ENCODE data around the gene GNAS. TPM values are rescaled to one million over a fixed set of nuclear protein-coding genes. Genes with fewer than 3 reads are reported as not detected.

GNAS gene
- total RNA-seq, 2 donors from 2014 or later, result 1,032 to 1,202 TPM

GRCh38 chr20:58810879-58811250, 41.7 kb upstream of the GNAS start:
- Histone ChIP-seq H3K4me1 (no peaks in the 10 kb centered on the region), H3K27me3 (no peaks in the 10 kb centered on the region)

GRCh38 chr20:58811334-58811733, 41.2 kb upstream of the GNAS start:
- no peaks in the 10 kb centered on the region for H3K27me3 ChIP-seq
- DNase-seq (ENCODE audit: low spot score), result no peak

More at GRCh38 chr20:58810879-58811250, 41.7 kb upstream of the GNAS start:
- no peaks in the 10 kb centered on the region for H3K36me3 ChIP-seq
- TF ChIP-seq CTCF (IDR thresholded peaks at IDR 0.05), result no peak
- H3K9me3 ChIP-seq, result no peaks in the 10 kb centered on the region
- H3K27ac ChIP-seq, result no peak overlapping the region
- no peak for DNase-seq (ENCODE audit: low spot score)
- no peak overlapping the region for H3K4me3 ChIP-seq

GRCh38 chr20:58813369-58813768, 39.1 kb upstream of the GNAS start:
- Histone ChIP-seq H3K4me1 (no peaks in the 10 kb centered on the region), H3K9me3 (no peaks in the 10 kb centered on the region), H3K27me3 (no peaks in the 10 kb centered on the region), H3K27ac (no peak overlapping the region), H3K36me3 (no peaks in the 10 kb centered on the region), H3K4me3 (no peak overlapping the region)
- DNase-seq (ENCODE audit: low spot score), result no peak
- TF ChIP-seq CTCF (IDR thresholded peaks at IDR 0.05), result no peak

More at GRCh38 chr20:58811334-58811733, 41.2 kb upstream of the GNAS start:
- H3K4me3 ChIP-seq, result no peak overlapping the region
- H3K27ac ChIP-seq, result no peak overlapping the region
- no peak for TF ChIP-seq CTCF (IDR thresholded peaks at IDR 0.05)
- H3K4me1 ChIP-seq, result no peaks in the 10 kb centered on the region
- no peaks in the 10 kb centered on the region for H3K36me3 ChIP-seq
- no peaks in the 10 kb centered on the region for H3K9me3 ChIP-seq

DNA sequence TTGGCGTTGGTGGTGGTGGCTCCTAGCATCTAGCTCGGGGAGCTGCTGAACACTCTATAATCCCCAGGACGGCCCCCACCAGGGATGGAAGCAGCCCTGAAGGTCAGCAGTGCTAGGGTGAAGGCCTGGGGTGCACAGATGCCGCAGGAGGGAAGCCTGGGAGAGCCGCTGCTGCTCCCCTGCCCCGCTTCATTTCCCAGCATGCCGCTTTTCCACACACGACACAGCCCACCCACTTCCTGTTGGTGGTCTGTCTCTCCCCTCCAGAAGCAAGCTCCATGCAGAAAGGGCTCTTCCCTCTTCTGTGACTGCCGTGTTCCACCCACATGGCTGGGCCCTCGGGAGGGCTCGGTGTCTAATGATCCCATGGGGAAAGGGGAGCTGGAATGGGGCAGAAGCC, 37.1 kb upstream of the GNAS start:
- TF ChIP-seq CTCF (IDR thresholded peaks at IDR 0.05), result no peak

GRCh38 chr20:58816051-58816450, 36.5 kb upstream of the GNAS start:
- Histone ChIP-seq H3K9me3 (no peaks in the 10 kb centered on the region), H3K4me1 (no peaks in the 10 kb centered on the region), H3K4me3 (no peak overlapping the region), H3K36me3 (no peaks in the 10 kb centered on the region), H3K27ac (no peak overlapping the region), H3K27me3 (no peaks in the 10 kb centered on the region)
- no peak for TF ChIP-seq CTCF (IDR thresholded peaks at IDR 0.05)
- no peak for DNase-seq (ENCODE audit: low spot score)

More for the DNA sequence above, 37.1 kb upstream of the GNAS start:
- Histone ChIP-seq H3K27me3 (no peaks in the 10 kb centered on the region), H3K4me1 (no peaks in the 10 kb centered on the region), H3K27ac (no peak overlapping the region), H3K9me3 (no peaks in the 10 kb centered on the region), H3K36me3 (no peaks in the 10 kb centered on the region), H3K4me3 (no peak overlapping the region)
- no peak for DNase-seq (ENCODE audit: low spot score)

DNA sequence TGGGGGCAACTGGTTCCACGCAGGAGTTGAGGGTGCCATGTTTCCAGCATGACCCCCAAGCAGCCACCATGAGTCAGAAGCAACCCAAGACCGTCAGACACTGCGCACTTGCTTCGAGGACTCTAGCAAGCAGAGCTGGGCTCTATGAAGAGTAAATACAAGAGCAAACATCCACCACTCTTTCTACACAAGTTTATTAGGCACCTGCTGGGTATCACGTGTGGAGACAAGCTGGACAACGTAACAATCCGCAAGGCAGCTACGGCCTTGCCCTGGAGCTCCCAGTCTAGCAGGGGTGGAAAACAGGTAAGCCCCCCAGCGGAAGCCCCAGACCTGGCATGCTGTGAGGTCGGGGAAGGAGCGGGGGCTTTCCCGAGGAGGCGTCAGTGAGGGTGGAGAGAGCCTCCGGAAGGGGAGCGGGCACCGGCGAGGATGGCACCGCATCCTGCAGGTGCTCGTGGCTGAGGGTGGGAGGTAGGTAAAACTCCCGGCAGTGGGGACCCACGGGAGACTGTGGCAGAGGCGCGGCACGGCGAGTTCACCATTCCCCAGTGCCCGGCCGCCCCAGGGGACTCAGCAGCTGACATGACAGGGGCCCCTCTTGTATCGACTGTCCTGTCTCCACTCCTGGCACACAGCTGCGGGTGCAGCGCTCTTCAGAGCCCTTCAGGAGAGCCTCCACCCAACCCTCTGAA, 35.4 kb upstream of the GNAS start:
- no peak for DNase-seq (ENCODE audit: low spot score)
- no peaks in the 10 kb centered on the region for H3K9me3 ChIP-seq
- no peaks in the 10 kb centered on the region for H3K4me1 ChIP-seq
- no peak overlapping the region for H3K4me3 ChIP-seq
- no peaks in the 10 kb centered on the region for H3K36me3 ChIP-seq
- TF ChIP-seq CTCF (IDR thresholded peaks at IDR 0.05), result no peak
- H3K27me3 ChIP-seq, result no peaks in the 10 kb centered on the region
- no peak overlapping the region for H3K27ac ChIP-seq

Measured in right atrium auricular region (tissue), 2 donors.